Subcutaneous abdominal adipose tissue (tissue), 5 donors: Measurements from ENCODE around the gene PLD3.

ENCODE experiments used
- H3K27ac ChIP-seq: one replicate; pipeline ENCODE4 v1.7.0; 2013; ENCODE audit warnings: low read depth, mild to moderate bottlenecking, inconsistent platforms, low read length, moderate library complexity
- H3K27me3 ChIP-seq, 5 donors: one replicate each; pipeline ENCODE4 v1.7.0; 2013; ENCODE audit warnings: low read length in 5 of 5, inconsistent platforms in 1 of 5; ENCODE audit not compliant: control insufficient read depth in 5 of 5, insufficient read depth in 4 of 5
- H3K36me3 ChIP-seq, 5 donors: one replicate each; pipeline ENCODE4 v1.7.0; 2013; ENCODE audit warnings: low read length in 5 of 5; ENCODE audit not compliant: control insufficient read depth in 5 of 5, insufficient read depth in 5 of 5
- H3K4me1 ChIP-seq, 5 donors: one replicate each; pipeline ENCODE4 v1.7.0; 2013; ENCODE audit warnings: low read length in 5 of 5, mild to moderate bottlenecking in 3 of 5, moderate library complexity in 1 of 5; ENCODE audit not compliant: control insufficient read depth in 5 of 5, insufficient read depth in 5 of 5
- H3K4me3 ChIP-seq, 5 donors: one replicate each; pipeline ENCODE4 v1.7.0; 2013; ENCODE audit warnings: low read length in 5 of 5, low read depth in 1 of 5
- H3K9ac ChIP-seq, 5 donors: one replicate each; pipeline ENCODE4 v1.7.0; 2013; ENCODE audit warnings: low read length in 5 of 5, mild to moderate bottlenecking in 4 of 5, moderate library complexity in 3 of 5
- H3K9me3 ChIP-seq, 5 donors: one replicate each; pipeline ENCODE4 v1.7.0; 2013; ENCODE audit warnings: low read length in 5 of 5; ENCODE audit not compliant: control insufficient read depth in 5 of 5
- donor health status: healthy.
- donor health status: healthy.
- donor health status: healthy.
- donor health status: healthy.
- donor health status: healthy.

PLD3 gene

GRCh38 chr19:40381321-40381720 is 32.8 kb downstream of the PLD3 start:
- peaks cover 0 to 48% (median 37%) of the 10 kb centered on the region in 5 donors for H3K36me3 ChIP-seq

DNA sequence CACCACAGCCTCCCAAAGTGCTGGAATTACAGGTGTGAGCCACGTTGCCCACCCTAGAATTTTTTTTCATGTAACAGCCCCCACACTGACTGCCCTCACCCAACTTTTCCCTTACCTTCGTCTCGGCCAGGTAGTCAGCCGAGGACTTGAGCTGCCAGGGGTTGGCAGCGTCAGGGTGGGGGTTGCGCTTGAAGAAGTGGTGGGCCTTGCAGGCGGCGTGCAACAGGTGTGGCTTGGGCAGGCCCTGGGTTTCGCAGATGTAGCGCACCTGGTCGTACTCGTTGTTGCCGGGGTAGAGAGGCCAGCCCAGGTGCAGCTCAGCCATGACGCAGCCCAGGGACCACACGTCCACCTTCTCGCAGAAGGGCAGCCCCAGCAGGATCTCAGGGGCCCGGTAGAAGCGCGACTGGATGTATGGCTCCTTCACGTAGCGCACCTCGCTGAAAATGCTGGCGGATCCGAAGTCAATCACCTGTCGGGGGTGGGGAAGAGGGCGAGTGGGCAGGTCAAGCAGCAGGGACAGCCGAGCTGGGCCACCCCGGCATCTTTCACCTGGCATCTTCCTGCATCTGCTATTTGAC is 35.3 kb downstream of the PLD3 start:
- H3K36me3 ChIP-seq: peaks cover 0 to 27% (median 17%) of the 10 kb centered on the region in 5 donors
- no peaks in the 10 kb centered on the region for H3K9me3 ChIP-seq
- no peak overlapping the region for H3K9ac ChIP-seq
- H3K4me1 ChIP-seq: peaks cover 0 to 4% (median 0%) of the 10 kb centered on the region in 5 donors
- H3K4me3 ChIP-seq: no peak overlapping the region
- H3K27me3 ChIP-seq: no peaks in the 10 kb centered on the region
- H3K27ac ChIP-seq: no peak overlapping the region

More at GRCh38 chr19:40381321-40381720, 32.8 kb downstream of the PLD3 start:
- Histone ChIP-seq H3K4me3 (no peak overlapping the region), H3K27ac (no peak overlapping the region), H3K27me3 (no peaks in the 10 kb centered on the region), H3K9me3 (no peaks in the 10 kb centered on the region), H3K4me1 (peaks cover 0 to 8% (median 0%) of the 10 kb centered on the region in 5 donors), H3K9ac (no peak overlapping the region)

GRCh38 chr19:40387155-40387554 is 38.7 kb downstream of the PLD3 start:
- Histone ChIP-seq H3K36me3 (no peaks in the 10 kb centered on the region), H3K27ac (no peak overlapping the region), H3K4me3 (no peak overlapping the region), H3K27me3 (no peaks in the 10 kb centered on the region), H3K4me1 (peaks cover 0 to 3% (median 0%) of the 10 kb centered on the region in 5 donors), H3K9ac (no peak overlapping the region), H3K9me3 (no peaks in the 10 kb centered on the region)

- no peaks in the 10 kb centered on the region for H3K36me3 ChIP-seq
- no peak overlapping the region for H3K27ac ChIP-seq
- no peak overlapping the region for H3K9ac ChIP-seq
- H3K4me3 ChIP-seq: no peak overlapping the region
- no peaks in the 10 kb centered on the region for H3K9me3 ChIP-seq
- H3K4me1 ChIP-seq: peaks cover 0 to 4% (median 0%) of the 10 kb centered on the region in 5 donors
- no peaks in the 10 kb centered on the region for H3K27me3 ChIP-seq
Observed at GRCh38 chr19:40388481-40388880, 40.0 kb downstream of the PLD3 start.

DNA sequence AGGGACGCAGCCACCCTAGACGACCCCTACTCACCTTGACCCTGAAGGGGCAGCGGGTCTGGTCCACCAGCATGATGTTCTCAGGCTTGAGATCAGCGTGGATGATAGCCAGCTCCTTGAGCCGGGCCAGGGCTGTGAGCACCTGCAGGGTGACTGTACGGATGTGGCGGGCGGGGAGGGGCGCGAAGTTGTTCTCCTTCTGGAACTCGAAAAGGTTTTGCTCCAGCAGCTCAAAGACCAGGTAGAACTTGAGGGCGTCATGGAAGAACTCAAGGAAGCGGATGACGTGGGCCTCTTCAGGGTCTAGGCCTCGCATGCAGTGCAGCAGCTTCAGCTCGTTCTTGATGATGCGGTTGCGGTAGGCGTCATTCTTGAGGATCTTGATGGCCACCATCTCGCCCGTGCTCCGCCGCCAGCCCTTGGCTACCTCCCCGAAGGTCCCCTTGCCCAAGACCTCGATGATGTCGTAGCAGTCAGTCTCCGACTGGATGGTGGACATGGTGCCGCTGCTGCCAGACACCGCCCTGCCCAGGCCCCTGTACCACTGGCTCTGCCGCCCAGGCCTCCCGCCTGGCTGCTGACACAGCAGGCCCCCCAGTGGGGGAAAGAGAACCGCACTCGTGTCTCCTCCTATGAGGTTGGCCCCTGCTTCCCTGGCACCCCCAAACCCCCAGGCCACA is 41.0 kb downstream of the PLD3 start:
- H3K4me3 ChIP-seq: no peak overlapping the region
- H3K36me3 ChIP-seq: no peaks in the 10 kb centered on the region
- H3K27ac ChIP-seq: no peak overlapping the region
- H3K4me1 ChIP-seq: peaks cover 0 to 4% (median 0%) of the 10 kb centered on the region in 5 donors
- H3K27me3 ChIP-seq: no peaks in the 10 kb centered on the region
- H3K9ac ChIP-seq: no peak overlapping the region
- H3K9me3 ChIP-seq: no peaks in the 10 kb centered on the region

GRCh38 chr19:40390084-40390742 is 41.7 kb downstream of the PLD3 start, which contains the start of gene HIPK4:
TSS of gene HIPK4 (minus strand) at chr19:40390181. CDS start at chr19:40389902, 279 bp downstream.
- no peaks in the 10 kb centered on the region for H3K27me3 ChIP-seq
- H3K9ac ChIP-seq: no peak within 1 kb of the TSS
- no peak within 1 kb of the TSS for H3K4me3 ChIP-seq
- no peaks in the 10 kb centered on the region for H3K36me3 ChIP-seq
- no peaks in the 10 kb centered on the region for H3K9me3 ChIP-seq
- H3K4me1 ChIP-seq: peaks cover 0 to 4% (median 0%) of the 10 kb centered on the region in 5 donors
- no peak within 1 kb of the TSS for H3K27ac ChIP-seq

DNA sequence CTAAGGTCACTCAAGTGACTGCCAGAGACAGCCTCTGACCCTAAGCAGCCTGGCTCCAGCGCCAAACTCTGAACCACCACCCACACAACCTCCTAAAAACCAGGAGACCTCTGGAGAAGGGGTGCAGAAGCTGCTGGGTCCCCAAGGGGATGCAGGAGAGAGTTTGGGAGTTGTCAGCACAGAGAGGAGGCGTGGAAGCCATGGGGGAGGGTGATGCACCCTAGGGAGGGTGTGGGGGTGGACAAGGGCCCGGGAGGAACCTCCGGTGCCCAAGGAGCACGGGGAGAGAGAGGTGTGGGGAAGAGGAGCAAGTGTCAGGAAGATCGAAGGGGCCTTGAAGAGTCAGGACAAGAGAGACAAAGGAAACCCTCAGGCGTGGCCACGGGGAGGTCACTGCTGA is 43.6 kb downstream of the PLD3 start:
- no peak overlapping the region for H3K27ac ChIP-seq
- H3K4me1 ChIP-seq: peaks cover 0 to 4% (median 0%) of the 10 kb centered on the region in 5 donors
- no peak overlapping the region for H3K4me3 ChIP-seq
- no peaks in the 10 kb centered on the region for H3K27me3 ChIP-seq
- no peaks in the 10 kb centered on the region for H3K9me3 ChIP-seq
- no peaks in the 10 kb centered on the region for H3K36me3 ChIP-seq
- H3K9ac ChIP-seq: no peak overlapping the region

- no peak overlapping the region for H3K27ac ChIP-seq
Observed at GRCh38 chr19:40392894-40393517, 44.5 kb downstream of the PLD3 start.

DNA sequence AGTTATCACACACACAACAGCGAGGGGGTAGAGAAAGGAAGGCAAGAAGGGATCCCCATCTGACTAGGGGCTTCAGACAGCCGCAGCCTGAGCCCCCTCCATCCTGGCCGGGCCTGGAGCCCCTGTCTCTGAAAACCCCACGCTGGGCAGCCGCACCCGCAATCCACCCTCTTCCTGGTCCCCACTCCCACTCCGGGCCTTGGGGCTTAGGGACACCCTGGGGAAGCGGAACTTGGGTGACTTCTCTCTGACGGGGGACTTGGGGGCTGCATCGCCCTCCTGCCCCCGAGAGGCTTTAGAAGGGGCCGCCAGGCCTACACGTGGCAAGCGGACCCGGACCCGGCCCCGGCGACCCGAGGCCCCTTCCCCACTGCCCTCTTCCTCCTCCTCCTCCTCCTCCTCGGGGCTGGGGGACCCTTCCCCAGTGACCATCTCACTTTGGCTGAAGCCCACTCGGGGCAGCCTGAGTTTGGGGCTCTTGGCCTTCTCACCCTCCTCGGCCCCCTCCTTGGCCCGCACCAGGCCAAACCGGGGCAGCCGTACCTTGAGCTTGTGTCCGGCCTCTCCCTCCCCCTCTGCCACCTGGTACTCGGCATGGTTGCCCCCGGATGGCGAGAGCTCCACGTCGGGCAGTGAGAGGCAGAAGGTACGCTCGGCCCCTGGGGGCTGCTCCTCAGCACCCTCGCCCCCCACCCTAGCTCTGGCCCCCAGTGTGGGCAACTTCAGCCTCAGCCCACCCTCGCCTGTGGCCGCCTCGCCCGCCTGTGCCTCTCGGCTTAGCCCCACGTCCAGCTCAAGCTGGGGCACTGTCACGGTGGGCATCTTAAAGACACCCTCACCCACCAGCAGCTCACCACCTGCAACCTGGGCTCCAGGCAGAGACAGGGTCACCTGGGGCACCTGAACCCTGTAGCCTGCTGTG is 45.7 kb downstream of the PLD3 start:
- H3K9ac ChIP-seq: no peak overlapping the region
- no peaks in the 10 kb centered on the region for H3K27me3 ChIP-seq
- peaks cover 0 to 5% (median 0%) of the 10 kb centered on the region in 5 donors for H3K4me1 ChIP-seq
- H3K9me3 ChIP-seq: no peaks in the 10 kb centered on the region
- H3K4me3 ChIP-seq: no peak overlapping the region
- no peak overlapping the region for H3K27ac ChIP-seq
- peaks cover 0 to 6% (median 0%) of the 10 kb centered on the region in 5 donors for H3K36me3 ChIP-seq

More at GRCh38 chr19:40392894-40393517, 44.5 kb downstream of the PLD3 start:
- Histone ChIP-seq H3K9ac (no peak overlapping the region), H3K27me3 (no peaks in the 10 kb centered on the region), H3K36me3 (peaks cover 0 to 6% (median 0%) of the 10 kb centered on the region in 5 donors), H3K9me3 (no peaks in the 10 kb centered on the region), H3K4me3 (no peak overlapping the region), H3K4me1 (peaks cover 0 to 4% (median 0%) of the 10 kb centered on the region in 5 donors)
